ENCODE results near the gene HERPUD2.
"Not testable (repeated sequence)": the region's sequence is repeated elsewhere in the genome, so short reads cannot be mapped to it uniquely, and the experiment has no call there.

The HERPUD2 gene

DNA sequence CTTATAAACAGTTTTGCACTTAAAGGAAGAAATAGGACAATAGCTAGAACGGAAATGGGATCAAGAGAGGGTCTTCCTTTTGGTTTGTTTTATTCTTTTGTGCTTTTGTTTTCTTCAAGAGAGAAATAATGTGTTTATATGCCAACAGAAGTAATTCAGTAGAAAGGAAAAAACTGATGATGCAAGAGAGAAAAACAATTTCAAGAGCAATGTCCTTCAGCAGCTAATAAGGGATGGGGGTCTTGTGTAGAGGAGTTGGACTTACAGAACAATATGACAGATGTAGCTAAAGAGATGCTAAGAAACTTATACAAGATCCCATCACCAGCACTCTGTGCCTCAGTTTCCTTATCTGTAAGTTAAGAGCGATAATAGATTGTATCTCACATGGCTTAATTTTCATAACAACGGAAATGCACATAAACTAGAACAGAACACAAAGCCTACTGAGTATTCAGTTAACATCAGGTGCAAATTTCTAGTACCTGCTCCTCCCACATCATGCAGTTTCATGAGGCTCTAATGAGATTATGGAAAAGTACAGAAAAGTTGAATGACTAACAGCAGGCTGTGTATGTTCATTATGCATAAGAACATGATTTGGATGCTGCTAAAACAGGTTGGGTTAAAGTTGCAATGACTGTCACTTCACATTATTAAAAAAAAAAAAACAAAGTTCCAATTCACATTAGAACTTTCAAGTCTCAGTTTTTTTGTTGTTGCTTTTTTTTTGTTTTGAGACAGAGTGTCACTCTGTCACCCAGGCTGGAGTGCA is 17.2 kb downstream of the HERPUD2 start:
- DNase-seq (ENCODE audit: low read depth in 2 of 2), result no peak

- no peak for DNase-seq (ENCODE audit: low read depth in 2 of 2)
Measured at GRCh38 chr7:35676211-35676610, 18.7 kb downstream of the HERPUD2 start.

DNA sequence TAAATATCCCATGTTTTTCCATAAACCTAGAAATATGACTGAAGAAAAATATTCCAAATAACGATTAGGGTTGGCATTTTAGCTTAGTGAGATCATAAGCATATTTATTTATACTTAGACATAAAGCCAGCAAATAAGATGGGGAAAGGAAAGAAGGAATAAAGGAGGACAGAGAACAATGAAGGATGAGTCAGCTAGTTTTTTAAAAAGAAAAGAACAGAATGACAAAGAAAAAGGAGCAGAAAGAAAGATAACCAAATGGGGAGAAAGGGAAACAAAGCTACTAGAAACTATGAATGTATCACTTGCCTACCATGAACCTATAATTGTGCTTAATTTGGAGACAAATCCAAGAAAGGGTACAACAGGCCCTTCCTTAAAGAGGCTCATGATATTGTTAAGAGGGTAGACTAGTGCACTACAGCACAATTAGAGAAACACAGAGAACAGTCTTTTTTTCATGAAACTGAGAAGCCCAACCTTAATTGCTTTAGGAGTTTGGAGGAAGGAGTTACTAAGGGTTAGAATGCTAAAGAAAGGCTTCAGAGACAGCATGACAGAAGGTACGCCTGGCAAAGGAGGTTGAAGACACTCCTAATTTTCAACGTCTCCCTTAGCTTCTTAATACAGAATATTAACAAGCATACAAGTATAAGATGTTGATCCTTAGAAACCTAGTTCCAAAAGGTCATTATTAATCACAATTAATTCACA is 23.9 kb downstream of the HERPUD2 start:
- DNase-seq (ENCODE audit: low read depth in 2 of 2), result no peak

GRCh38 chr7:35660411-35660810 is 34.5 kb downstream of the HERPUD2 start:
- DNase-seq (ENCODE audit: low read depth in 2 of 2), result not testable (repeated sequence)

DNA sequence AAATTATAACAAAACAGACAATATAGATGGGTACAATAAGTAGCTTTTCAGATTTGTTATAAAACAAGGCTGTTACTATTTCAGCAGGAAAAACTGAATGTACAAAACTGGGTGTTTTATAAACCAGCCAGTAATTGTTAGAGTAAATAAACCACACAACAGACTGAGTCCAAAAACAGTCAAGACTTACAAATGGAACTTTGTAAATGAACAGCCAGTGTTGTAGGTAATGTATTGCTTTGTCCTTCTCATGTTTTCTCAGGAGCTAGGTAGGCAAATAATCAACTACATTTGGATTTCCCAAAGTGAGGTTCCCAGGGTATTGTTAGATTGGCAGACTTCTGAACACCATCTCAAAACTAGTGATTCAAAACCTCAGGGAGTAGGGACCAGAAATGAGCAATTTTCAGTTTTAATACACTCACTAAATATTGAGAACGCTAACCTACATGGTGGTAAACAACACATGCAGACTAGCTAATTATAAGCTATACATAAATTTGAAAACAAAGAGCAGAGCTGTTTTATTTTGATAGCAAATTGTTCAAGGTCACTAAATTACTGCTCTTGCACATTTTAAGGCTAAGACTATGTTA is 36.2 kb downstream of the HERPUD2 start:
- no peak for DNase-seq (ENCODE audit: low read depth in 2 of 2)

- DNase-seq (ENCODE audit: low read depth in 2 of 2), result no peak
Measured at GRCh38 chr7:35657125-35657524, 37.8 kb downstream of the HERPUD2 start.

DNA sequence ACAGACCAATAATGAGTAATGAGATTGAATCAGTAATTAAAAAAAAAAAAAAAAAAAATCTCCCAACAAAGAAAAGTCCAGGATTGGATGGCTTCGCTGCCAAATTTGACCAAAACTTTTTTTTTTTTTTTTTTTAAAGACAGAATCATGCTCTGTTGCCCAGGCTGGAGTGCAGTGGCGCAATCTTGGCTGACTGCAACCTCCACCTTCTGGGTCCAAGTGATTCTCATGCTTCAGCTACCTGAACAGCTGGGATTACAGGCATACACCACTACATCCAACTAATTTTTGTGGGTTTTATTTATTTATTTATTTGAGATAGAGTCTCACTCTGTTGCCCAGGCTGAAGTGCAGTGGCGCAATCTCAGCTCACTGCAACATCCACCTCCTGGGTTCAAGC is 40.4 kb downstream of the HERPUD2 start:
- DNase-seq (ENCODE audit: low read depth in 2 of 2), result not testable (repeated sequence)

- DNase-seq (ENCODE audit: low read depth in 2 of 2), result no peak
Measured at GRCh38 chr7:35652124-35652523, 42.8 kb downstream of the HERPUD2 start.

- DNase-seq (ENCODE audit: low read depth in 2 of 2), result no peak
Measured at GRCh38 chr7:35650751-35651150, 44.2 kb downstream of the HERPUD2 start.

- no peak for DNase-seq (ENCODE audit: low read depth in 2 of 2)
Measured at GRCh38 chr7:35649711-35650110, 45.2 kb downstream of the HERPUD2 start.

- no peak for DNase-seq (ENCODE audit: low read depth in 2 of 2)
Measured at GRCh38 chr7:35648367-35648766, 46.6 kb downstream of the HERPUD2 start.

DNA sequence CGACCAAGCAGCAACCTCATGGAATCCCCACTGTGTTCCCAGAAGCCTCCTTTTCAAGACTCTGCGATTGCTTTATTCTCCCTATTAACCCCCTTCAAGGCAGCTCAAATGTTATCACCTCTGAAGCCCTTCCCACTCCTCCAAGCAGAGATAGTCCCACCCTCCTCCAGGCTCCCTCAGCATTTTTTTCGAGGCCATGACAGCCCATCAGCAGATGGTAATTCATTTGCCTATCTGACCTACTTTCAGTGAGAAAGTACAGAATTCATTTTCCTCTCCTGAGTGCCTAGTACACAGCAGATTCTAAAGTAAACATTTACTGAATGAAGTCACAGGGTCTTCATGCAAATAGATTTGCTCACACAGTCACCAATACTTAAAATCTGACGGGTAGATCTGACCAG is 47.8 kb downstream of the HERPUD2 start:
- no peak for DNase-seq (ENCODE audit: low read depth in 2 of 2)

- no peak for DNase-seq (ENCODE audit: low read depth in 2 of 2)
Measured at GRCh38 chr7:35646289-35647023, 48.5 kb downstream of the HERPUD2 start.

DNA sequence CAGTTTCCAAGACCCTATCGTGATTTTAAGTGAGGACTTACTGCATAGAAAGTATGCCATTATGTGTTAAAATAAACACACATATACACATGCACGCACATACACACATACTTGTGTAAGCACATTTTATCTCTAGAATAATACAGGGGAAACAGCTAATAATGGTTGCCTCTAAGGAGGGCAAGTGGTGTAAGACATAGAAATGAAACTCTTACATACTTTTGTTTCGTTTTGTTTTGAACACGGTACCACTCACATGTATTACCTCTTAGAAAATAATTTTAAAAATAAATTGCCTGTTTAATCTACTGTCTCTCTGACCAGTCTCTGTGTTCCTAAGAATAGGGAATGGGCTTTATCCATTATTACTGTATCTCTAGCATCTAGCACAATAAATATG is 49.2 kb downstream of the HERPUD2 start:
- no peak for DNase-seq (ENCODE audit: low read depth in 2 of 2)

DNA sequence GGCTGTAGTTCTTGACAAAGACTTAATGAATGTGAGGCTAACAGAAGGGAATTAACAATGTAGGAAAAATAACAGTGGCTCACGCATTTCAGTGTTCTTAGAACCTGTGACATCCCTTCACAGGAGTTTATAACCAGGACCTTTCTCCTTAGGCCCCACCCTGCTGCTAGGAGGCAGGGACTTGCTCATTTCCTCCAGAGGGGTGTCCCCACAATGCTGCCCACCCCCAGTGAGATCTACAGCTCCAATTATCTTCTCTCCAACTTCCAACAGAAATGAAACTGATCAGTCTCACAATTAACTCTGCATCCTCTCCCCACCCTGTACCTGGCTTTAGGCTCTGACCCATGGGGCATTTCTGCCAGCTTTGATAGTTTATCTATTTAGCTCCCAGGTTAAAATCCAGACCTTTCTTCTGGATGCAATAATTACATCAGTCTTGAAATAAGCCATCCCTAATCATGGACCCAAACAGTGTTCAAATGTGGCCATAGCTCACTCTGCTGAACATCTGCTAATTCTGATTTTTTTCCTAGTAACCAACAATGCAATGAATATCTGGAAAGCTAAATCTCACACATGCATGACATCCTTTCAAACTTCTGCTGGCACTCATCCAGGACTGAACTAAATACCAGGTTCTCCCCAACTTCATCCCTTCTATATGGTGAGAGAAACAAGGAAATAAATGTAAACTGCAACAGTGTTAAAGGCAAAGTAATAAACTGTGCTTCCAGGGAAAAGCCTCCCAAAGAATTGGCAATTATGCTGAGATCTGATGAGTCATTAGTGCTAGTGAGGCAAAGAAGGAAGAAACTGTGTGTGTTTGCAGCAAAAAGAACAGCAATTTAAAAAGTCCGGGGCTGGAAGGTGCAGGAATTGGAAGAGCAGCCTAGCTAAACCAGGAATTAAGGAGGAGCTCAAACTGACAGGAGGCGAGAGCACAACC is 64.6 kb downstream of the HERPUD2 start:
- no peak for DNase-seq (ENCODE audit: low read depth in 2 of 2)

DNA sequence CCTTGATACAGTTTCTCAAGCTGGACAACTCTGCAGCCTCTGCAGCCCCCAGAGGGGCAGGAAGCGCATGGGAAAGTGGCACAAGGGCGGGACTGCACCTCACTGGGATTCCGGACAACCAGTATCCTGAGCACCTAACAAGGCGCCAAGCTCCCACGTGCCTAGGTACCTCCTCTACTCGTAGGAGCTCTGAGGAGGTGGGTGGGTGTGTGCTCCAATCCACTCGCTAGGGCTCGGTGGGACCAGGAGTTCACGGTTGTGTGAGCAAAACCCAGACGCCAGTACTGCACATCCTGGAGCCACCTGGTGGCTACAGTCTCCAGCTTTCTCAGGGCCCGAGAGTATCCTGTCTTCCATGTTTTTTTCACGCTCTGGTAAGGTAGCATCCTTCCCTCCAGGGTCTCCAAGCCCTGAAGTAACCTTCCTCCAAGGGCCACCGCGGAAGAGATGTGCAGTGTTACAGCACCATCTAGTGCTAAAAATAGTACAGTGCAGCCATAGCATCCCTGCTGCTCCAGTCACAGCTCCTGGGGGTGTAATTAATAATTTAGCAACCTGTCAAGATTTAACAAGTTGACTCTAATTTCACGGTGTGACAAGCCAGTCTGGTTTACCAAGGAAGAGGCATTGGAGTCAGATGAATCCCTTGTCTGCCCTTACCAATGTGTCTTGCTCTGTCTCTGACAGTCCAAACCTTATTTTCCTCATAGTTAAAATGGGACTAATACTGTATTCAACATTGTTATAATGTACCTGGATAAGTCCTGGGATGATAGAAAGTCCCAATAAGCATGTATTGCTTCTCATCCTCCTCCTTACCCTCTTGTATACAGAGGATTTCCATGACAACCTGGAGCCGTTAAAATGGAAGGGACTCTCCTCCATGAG is 70.4 kb downstream of the HERPUD2 start:
- DNase-seq (ENCODE audit: low read depth in 2 of 2), result peak; percentile 6 to 22

GRCh38 chr7:35623381-35623780 is 71.6 kb downstream of the HERPUD2 start:
- DNase-seq (ENCODE audit: low read depth in 2 of 2), result no peak

DNA sequence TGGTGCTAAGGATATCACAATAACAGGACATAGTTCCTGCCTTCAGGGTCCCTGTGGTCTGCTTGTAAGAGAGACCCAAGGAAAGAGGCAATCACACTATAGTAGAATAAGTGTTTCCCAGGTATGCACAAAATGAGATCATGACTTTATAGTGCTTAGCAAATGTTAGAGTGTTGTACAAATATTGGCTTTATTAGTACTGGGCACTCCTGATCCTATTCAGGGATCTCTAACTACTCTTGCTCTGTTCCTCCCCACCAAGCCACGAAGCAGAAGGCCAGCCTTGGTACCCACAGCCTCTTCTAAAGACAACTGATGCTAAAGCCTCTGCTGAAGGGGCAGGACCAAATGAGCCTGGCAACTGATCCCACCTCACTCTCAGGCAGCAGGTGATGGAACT is 75.1 kb downstream of the HERPUD2 start:
- no peak for DNase-seq (ENCODE audit: low read depth in 2 of 2)

DNA sequence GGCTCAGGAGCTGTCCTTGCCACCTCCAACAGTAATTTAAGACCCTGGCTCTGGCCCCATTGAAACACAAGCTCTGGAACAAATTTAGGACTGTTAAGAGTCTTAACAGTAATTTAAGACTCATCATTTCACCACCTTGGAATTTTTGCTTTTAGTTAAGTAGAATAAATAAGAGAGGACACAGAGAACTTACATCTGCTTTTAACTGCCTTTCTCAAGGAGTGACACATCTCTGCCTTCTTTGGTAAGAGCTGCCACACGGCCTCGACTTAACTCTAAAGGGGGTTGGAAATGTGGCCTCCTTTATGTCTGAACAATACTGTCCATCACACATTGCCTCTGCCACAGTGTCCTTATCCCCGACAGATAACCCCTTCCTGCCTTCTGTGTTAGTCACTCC is 77.9 kb downstream of the HERPUD2 start:
- no peak for DNase-seq (ENCODE audit: low read depth in 2 of 2)

GRCh38 chr7:35613150-35613549 is 81.8 kb downstream of the HERPUD2 start:
- no peak for DNase-seq (ENCODE audit: low read depth in 2 of 2)

Measured in activated CD4-positive, alpha-beta T cell treated with anti-CD3 and anti-CD28 coated beads for 24 hours (primary cell).